GM11168 (cell line): Measurements from ENCODE around the gene ARPC3.
"Not testable (repeated sequence)": the region's sequence is repeated elsewhere in the genome, so short reads cannot be mapped to it uniquely, and the experiment has no call there.

Experiments used
- in situ Hi-C: fragments of 300-500 bp; cut with MboI; formaldehyde crosslinking; loops from one replicate; pipeline ENCODE4 v1.12.0; 2022; ENCODE audit warnings: low sequenced_read_pairs; ENCODE audit not compliant: unreplicated experiment

ARPC3 gene

DNA sequence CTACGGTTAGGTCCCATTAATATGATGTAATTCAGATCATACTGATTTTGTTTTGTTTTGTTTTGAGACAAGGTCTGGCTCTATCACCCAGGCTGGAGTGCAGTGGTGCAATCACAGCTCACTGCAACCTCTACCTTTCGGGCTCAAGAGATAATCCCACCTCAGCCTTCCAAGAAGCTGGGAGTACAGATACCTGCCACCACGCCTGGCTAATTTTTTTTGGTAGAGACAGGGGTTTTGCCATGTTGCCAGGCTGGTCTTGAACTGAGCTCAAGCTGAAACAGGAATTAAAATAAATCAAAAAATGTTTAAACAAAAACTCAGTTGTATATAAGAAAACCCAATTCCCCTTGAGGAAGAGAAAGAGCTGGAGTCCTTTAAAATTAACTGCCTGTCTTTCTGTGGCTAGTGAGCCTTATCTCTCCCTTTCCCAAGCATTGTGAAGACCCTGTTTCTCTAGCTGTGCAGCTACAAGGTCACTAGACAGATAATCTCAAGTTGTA is 28.9 kb downstream of the ARPC3 start:
- in situ Hi-C loops, result loop anchor here (10.0 kb wide), 1 partner anchor 336 kb away; no protein-coding TSS in a partner anchor

DNA sequence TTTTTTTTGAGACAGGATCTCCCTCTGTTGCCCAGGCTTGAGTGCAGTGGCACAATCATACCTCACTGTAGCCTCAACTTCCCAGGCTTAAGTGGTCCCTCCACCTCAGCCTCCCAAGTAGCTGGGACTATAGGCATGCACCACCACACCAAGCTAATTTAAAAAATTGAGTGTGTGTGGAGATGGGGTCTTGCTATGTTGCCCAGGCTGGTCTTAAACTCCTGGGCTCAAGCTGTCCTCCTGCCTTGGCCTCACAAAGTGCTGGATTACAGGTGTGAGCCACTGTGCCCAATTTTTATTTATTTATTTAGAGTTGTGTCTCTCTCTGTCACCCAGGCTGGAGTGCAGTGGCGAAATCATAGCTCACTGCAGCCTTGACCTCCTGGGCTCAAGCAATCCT is 29.5 kb downstream of the ARPC3 start:
- in situ Hi-C loops, result loop anchor here (10.0 kb wide), 1 partner anchor 336 kb away; no protein-coding TSS in a partner anchor

DNA sequence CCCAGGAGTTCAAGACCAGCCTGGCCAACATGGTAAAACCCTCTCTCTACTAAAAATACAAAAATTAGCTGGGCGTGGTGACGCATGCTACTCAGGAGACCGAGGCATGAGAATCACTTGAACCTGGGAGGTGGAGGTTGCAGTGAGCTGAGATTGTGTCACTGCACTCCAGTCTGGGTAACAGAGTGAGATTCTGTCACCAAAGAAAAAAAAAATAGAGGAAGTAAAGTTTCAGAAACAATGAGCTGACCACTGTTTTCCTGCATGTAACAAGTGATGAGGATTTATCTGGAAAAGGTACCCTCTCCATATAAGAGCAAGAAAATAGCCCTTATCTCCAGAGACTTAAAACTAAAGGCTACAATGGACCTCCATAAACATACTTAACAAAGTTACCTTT is 33.0 kb downstream of the ARPC3 start:
- in situ Hi-C loops, result not testable (repeated sequence)

DNA sequence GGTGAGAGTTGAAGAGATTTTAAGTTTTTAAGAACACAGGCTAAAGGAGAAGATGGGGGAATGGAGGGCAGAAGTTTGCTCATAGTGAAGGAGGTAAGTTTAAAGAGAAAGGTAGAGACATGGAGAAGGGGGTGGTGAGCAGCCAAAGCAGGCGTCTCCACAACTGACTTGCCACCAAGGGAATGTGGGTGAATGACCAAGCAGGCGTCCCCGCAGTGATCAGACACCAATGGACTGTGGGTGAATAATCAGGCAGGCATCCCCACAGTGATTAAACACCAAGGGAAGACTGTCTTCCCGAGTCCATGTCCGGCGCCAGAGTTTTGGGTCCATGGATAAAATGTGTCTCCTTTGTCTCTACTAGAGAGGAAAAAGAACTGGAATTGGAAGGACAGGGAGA is 40.1 kb downstream of the ARPC3 start:
- in situ Hi-C loops, result not testable (repeated sequence)

- in situ Hi-C loops, result not testable (repeated sequence)
Measured at GRCh38 chr12:110405126-110405662, 44.9 kb downstream of the ARPC3 start.

DNA sequence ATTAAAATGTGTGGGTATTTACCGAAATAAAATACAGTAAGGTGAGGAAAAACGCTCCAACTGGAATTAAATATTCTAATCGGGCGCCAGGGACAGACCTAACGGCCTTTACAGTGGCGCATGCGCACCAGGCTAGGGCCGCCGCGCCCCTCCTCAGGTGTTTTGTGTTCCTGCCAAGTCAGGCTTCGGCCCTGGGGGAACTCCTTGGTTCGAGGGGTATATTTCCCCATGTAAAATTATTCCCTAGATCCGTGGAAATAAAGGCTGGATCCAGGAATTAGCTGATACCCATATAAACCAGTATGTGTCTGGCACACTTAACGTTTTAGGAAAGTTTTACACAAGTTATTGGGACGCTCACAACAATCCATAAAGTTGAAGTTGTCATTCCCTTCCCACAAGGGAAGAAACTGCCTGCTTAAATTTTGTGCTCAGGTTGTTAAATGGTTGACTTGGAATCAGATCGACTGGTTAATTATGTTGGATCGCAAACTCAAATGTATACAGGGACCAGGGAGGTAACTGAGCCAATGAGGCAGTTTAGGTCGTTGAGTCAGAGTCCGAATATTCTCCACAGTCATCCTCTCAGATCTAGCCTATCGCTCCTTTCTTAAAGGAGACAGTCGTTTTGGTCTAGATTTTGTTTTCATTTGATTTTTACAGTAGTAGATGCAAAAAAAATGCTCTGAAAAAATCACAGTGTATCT is 46.0 kb downstream of the ARPC3 start:
- in situ Hi-C loops, result no loop called here

- in situ Hi-C loops, result no loop called here
Measured at GRCh38 chr12:110403146-110403975, 46.8 kb downstream of the ARPC3 start, which contains the start of gene ANAPC7. ANAPC7 (minus strand) TSS chr12:110403708; CDS start chr12:110403627, 81 bp downstream.
